GM19328 (cell line): ENCODE results near the gene REPS1.
"Not testable (repeated sequence)": the region's sequence is repeated elsewhere in the genome, so short reads cannot be mapped to it uniquely, and the experiment has no call there.

Experiments
- ATAC-seq: cut with Tn5 transposase; IDR thresholded peaks from one replicate; pipeline ENCODE4 v1.9.1; 2021; ENCODE audit warnings: mild to moderate bottlenecking, moderate library complexity; ENCODE audit not compliant: unreplicated experiment

The REPS1 gene

DNA sequence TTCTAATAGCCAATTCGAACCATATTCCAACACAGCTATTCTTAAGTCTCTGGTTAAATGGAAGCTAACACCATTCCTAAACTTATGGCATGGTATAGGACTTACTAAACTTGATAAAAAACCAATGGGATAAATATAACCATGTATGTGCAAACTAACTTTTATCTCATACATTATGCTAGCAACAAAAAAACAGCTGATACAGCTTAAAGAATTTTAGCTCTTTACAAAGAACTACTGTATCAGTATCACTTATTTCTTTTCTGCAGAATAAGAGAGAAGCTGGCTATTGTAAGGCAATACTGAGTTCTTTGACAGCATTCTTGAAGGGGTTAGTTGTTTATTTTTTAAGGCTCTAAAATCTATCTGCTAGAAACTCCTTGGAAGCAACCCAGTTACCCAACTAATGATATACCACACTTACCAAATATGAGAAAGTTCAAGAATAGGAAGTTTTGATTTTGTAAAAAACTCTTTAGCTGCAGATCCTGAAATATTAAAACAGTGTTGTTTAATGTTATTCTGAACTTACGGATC is 44.9 kb downstream of the REPS1 start:
- ATAC-seq, result no peak

DNA sequence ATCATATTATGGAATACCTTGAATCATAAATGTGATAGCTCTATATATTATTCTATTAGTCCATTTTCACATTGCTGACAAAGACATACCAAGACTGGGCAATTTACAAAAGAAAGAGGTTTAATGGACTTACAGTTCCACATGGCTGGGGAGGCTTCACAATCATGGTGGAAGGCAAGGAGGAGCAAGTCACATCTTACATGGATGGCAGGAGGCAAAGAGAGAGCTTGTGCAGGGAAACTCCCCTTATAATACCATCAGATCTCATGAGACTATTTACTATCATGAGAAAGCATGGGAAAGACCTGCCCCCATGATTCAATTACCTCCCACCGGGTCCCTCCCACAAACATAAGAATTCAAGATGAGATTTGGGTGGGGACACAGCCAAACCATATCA is 51.2 kb downstream of the REPS1 start:
- not testable (repeated sequence) for ATAC-seq

DNA sequence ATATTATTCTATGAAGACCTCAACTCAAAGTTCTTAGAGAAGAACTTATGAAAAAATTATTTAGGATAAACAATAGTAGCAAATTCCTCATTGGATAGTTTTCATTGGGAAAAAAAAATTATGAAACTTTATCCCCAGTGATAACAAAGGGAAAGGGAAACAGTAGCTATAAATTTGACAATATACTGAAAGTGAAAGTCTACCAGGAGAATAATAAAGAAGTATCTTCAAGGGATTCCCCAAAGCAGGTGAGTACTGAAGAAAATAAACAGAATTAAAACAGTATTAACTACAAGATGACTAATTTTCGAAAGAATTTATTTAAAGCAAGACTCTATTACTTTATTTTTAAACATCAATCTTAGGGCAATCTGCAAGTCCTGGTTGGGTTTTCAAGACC is 56.4 kb downstream of the REPS1 start:
- ATAC-seq, result no peak

DNA sequence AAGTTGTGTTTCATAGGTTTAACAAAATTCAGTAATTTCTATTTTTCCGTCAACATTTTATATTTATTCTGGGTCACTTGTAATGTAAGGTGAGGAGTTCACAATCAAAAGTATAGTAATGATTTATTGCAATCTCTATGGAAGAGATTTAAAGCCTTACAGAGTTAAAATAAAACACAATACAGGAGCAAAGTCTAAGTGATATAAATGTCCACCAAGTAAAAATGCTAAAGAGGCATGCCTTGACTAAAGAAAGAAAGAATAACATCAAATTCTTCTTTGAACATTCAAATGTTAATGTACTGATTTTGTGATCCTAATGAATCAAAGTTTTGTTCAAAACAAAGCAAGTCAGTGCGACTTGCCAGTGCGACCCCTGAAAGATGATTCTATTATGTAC is 61.5 kb downstream of the REPS1 start:
- ATAC-seq, result no peak

DNA sequence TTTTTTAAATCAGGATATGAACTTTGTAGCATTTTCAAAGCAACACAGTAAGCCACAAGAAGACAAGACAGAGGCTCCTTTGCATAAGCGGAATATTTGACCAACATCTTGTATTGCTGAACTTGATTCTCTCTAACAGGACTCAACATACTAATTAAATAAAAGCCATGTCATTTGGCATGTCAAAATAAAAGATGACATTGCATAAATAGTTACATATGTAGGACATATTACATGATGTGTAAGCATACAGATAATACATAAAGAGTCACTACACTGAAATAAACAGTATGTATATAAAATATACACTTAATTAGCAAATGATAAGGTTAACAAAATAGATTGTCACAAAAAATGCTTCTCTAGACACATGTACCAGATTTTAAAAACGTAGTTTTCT is 62.2 kb downstream of the REPS1 start:
- ATAC-seq, result no peak

DNA sequence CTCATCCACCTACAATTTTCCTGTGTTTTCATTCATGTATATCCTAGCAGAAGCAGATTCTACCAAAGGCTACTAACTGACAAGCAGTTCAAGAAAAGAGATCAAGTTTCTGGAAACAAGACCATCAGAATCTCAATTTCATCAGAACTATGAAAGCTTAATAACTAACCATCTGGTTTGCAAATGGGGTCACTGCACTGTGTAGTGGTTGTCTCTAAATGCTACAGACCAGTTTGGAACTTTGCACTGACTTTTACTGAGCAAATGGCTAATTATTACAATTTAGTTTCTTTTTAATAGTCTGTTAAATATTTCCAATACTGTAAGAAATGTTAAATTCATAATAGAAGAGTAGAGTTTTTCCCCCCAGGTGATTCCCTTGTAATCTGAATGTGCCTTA is 64.5 kb downstream of the REPS1 start:
- no peak for ATAC-seq

DNA sequence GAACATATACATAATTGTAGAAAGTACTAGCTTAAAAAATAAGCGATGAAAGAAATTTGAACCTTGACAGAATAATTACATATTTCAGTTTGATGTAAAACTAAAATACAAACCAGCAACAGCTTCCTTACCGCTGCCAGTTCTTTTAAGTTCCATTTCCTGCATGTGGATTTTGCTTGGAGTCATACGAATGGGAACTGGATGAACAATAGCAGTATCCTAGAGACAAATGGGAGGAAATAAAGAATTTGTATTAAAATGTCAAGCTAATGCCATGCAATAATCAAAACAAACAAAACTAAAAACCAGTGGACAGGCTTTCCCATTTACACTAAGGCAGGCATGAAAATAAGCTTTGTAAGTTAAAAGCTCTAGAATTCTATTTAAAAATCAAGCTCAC is 67.1 kb downstream of the REPS1 start:
- no peak for ATAC-seq

DNA sequence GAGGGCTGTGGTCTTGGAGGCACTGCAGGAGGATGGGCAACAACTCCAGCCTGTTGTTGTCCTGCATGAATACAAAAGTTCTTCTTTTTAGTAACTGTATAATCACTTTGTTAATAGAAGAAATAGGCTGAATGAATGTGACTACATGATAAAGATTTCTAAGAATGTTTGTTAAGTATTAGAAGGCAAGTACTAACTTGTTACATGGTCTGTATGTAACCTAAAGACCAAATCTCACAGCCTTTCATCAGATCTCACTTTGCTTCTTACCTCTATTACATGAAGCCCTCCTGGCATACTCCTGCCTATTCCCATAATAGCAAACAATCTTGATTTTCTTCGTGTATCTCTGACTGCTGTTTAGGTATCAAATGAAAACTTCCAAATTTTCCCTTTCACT is 73.4 kb downstream of the REPS1 start:
- ATAC-seq, result no peak

DNA sequence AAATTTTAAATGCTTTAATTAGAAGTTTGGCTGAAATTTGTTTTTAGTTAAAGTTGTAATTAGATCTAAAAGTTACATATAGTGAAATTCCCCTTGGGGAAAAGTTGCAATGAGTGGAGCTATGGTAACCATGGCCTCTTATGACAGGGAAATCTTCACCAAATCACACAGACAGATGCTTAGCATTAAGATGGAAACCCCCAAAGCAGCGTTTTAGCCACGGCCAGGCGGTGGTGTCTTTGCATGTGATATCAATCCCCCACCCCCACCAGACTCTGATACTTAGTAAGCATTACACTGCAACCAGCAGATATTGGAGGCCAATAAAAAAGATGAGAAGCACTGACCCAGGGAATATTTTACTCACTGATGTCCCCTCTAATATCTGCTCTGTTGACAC is 75.7 kb downstream of the REPS1 start:
- no peak for ATAC-seq

DNA sequence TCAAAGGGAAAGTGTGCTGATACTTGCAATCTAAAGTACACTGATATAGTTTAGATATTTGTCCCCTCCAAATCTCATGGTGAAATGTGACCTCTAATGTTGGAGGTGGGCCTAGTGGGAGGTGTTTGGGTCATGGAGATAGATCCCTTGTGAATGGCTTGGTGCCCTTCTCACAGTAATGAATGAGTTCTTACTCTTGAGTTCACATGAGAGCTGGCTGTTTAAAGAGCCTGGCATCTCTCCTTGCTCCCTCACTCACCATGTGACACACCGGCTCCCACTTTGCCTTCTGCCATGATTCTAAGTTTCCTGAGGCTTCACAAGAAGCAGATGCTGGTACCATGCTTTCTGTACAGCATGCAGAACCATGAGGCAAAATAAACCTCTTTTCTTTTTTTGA is 78.1 kb downstream of the REPS1 start:
- no peak for ATAC-seq

DNA sequence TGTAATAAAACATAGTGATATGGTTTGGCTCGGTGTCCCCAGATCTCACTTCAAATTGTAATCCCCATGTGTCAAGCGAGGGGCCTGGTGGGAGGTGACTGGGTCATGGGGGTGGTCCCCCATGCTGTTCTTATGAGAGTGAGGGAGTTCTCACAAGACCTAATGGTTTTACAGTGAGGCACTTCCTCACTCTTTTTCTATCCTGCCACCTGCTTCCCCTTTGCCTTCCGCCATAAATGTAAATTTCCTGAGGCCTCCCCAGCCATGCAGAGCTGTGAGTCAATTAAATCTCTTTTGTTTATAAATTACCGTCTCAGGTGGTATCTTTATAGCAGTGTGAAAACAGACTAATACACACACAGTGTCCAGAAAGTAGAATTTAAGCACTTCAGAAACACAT is 78.5 kb downstream of the REPS1 start:
- ATAC-seq, result no peak

DNA sequence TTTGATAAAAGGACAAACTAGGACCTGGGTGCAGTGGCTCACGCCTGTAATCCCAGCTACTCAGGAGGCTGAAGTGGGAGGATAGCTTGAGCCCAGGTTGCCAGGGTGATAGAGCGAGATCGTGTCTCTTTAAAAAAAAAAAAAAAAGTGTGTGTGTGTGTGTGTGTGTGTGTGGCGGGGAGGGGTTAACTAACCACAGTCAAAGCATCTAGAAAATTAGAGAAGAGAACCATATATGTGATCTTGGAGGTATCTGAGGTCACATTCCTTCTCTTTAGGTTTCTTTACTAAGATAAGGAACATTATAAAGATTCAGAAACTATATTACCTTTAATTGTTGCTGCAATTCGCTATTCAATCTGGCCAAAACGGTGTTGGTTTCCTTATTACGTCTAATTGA is 80.9 kb downstream of the REPS1 start:
- no peak for ATAC-seq

DNA sequence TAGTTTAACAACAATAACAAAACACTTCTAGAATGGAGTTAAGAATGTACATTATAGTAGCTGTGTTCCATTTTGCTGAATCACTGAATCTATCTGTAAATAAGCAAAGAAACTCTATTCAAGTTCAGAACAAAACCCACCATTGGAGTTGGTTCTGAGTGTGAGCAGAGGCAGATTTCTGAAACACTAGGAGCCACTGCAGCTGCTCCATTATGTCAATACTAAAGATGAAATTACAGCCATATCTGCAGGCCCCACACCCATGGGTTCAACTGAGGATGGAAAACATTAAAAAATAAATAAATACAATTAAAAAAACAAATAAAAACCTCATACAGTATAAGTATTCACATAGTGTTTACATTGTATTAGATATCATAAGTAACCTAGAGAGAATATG is 91.0 kb downstream of the REPS1 start:
- ATAC-seq, result no peak

DNA sequence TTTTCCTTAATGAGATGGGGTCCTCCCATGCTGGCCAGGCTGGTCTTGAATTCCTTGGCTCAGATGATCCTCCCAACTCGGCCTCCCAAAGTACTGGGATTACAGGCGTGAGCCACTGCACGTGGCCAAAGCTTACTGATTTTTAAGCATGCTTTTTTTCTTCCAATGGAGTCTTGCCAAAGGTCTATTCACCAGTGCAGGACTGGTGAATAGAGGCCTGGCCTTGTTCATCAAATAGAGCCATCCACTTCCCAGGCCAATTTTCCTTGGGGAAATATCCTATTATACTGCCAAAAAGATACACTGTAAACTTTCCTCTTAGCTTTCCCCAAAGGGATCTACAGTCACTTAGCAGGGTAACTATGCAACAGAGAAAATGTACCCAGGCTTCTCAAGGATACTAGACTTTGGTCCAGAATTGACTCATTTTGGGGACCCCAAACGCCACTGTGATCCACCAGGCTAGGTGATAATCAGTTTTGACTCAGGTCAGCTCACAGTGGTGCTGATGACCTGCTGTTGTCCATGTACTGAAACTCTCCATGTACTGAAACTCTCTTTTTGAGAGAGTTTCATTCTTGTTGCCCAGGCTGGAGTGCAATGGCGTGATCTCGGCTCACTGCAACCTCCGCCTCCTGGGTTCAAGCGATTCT is 91.8 kb downstream of the REPS1 start:
- ATAC-seq, result no peak

DNA sequence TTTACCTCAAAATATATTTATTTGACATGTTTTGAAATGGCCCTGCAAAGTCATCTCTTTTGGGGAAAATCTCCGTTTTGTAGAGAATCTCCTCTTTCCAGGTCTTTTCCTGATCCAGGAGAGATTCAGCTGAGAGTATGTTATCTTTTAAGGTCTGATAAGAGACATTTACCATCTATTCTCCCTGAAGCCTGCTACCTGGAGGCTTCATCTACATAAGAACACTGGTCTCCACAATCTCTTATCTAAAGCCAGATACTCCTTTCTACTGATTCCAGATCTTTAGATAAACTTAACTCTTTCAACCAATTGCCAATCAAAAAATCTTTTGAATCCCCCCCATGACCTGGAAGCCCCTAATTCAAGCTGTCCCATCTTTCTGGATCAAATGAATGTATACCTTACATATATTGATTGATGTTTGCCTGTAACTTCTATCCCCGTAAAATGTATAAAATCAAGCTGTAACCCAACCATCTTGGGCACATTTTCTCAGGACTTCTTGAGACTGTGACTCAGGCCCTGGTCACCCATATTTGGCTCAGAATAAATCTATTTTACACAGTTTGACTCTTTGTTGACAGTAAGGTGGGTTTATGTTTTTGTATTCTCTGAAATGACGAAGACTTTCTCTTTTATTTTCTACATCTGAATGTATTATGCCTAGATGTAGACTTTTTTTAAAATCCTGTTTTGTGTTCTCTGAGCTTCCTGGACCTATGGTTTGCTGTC is 96.6 kb downstream of the REPS1 start:
- ATAC-seq, result no peak

DNA sequence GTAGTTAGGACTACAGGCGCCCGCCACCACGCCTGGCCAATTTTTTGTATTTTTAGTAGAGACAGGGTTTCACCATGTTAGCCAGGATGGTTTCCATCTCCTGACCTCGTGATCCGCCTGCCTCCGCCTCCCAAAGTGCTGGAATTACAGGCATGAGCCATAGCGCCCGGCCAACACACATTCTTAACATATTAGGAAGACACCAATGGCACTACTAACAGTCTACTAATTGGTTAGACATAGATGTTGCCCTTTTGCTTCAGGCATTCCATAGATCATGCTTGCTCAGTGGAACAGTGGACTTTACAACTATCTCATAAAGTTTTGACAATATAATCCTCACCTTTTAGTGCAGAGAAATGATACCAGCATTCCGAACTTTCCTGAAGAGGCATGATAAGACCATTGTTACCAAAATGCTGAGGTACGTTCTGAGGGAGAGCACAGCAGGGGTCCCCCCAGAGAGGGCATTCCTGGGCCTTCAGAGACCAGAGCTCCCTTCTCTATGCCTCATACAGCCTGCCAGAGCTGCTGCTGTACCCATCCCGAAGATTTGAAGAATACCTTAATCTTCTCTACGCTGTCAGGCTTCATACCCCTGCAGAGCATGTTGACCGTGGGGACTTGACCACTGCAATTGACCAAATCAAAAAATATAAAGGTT is 102.8 kb downstream of the REPS1 start:
- ATAC-seq, result no peak

DNA sequence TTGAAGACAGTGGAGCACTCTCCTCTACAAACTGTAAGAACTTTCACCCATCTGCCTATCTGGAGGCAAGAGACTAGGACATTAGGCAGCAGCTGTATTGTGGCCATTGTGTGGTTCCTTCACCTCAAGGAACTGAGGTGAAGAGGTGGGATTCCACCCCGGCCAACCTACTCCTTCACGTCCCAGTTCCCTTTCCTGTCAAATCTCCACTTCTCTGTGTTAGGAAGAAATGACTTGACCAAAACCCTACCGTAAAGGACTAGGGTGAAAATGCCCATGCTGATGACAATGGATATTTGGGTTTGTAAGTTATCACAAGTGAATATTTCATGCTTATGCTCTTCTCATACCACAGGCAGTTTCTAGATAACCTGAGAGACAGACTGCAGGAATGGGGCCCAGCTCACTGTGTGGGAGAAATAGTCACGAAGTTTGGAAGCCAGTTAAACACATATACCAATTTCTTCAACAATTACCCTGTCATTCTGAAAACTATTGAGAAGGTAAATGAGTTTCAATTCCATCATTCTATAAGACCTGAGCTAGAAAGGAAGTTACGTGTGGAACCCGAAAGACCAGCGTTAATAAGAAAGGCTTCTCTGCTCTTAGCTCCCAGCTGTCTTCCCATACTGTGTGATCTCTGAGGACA is 105.6 kb downstream of the REPS1 start:
- peak; percentile 58 for ATAC-seq

DNA sequence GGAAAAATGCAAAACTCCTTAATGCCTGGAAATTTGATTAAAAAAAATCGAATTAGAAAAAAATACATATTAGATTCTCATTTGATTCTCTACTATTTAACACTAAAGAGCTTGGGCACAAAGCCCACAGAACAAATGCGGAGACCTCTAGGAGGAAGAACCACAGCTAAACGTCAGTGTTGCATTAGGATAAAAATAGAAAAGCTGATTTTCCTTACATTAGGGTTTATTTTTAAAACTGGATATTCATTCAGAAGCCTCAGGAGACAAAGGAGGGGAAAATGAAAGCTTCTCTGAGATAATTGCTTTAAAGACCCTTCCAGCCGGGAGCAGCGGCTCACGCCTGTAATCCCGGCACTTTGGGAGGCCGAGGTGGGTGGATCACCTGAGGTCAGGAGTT is 114.9 kb downstream of the REPS1 start:
- ATAC-seq, result no peak

DNA sequence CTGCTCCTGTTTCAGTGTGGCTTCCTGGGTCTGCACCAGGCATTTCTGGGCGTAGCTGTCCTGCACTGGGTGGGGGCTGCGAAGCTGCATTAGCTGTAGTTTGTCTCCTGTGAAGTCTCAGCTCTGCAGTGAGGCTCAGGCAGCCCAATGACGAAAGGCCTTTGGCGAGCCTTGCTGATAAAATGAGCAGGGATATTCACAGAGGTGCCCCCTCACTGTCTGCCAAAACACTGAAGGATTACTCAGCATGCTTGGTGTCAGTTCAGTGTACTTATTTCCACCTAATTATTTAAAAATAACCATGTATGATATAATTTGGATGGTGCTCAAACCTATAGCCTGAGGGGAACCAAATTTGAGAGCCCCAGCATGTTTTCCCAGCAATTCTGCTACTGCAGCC is 118.7 kb downstream of the REPS1 start:
- ATAC-seq, result no peak

DNA sequence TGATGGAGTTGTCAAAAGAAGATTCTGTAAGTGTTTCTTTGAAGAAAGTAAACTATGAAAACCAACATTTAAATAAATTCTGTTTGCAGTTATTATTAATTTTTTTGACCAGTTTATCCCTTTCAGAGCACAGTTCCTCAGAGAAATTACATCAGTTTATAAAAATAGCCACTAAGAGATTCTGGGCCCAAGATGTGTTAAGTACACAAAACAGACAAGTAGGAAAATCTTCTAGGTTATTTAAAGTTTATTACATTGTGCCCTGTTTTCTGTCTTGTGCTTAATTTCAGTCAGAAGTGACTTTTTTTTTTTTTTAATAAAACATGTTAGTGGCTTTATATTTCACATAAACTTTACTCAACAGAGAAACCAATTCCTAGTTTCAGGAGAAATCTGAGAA is 119.9 kb downstream of the REPS1 start:
- ATAC-seq, result no peak

DNA sequence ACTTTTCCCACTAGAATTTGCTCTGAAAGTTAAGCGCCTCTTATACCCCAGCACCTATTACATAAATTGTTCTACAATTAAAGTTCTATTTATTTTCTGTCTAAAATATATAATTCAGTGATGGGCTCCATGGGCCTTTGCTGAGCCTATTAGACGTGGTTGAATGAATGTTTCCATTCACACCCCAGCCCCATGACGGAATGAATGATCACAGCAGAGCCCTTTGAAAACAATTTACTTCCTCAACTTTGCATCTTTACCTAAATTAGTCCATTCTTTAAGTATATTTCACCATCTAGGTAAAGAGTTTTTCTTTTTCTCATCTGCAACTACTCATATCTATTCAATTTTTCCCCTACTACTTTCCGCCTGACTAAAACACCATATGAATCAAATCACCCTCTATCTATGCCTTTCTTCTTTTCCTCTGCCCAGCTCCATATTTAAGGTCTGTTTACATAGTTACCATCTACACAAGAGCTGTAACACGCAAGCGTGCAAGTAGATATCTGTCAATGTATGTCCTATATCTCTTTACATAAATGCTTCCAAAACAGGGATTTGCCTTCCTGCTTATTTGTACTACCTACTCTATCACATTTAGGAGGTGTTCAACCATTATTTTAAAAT is 122.5 kb downstream of the REPS1 start:
- ATAC-seq, result no peak
